GM23338 (cell line): ENCODE results near the gene SH3PXD2B. TPM values are rescaled to one million over a fixed set of nuclear protein-coding genes. Genes with fewer than 3 reads are reported as not detected.

Experiments
- ATAC-seq: fragments of 200-7000 bp; cut with Tn5 transposase; 3 replicates; pipeline ENCODE4 v1.9.1; 2020
- DNase-seq: peaks from one replicate; pipeline ENCODE4 v3.0.0-alpha.2; 2015; ENCODE audit warnings: low spot score
- H2AFZ ChIP-seq: fragments of 200-600 bp; sonication (generic); 2 replicates; pipeline ENCODE4 v1.8.0; 2016; ENCODE audit warnings: antibody characterized with exemption, mild to moderate bottlenecking, moderate library complexity
- H3F3A ChIP-seq: fragments of 200-600 bp; sonication (generic); replicated peaks from 2 replicates; pipeline ENCODE4 v1.8.0; 2017; ENCODE audit warnings: antibody characterized with exemption, mixed run types, low read depth
- H3K27ac ChIP-seq: fragments of 200-600 bp; sonication (generic); 2 replicates; pipeline ENCODE4 v1.6.1; 2016; ENCODE audit warnings: low read depth
- H3K27me3 ChIP-seq: fragments of 200-600 bp; sonication (generic); 2 replicates; pipeline ENCODE4 v1.8.0; 2016; ENCODE audit warnings: mild to moderate bottlenecking, mixed run types, moderate library complexity; ENCODE audit not compliant: insufficient read depth
- H3K36me3 ChIP-seq: fragments of 200-600 bp; sonication (generic); 2 replicates; pipeline ENCODE4 v1.8.0; 2016; ENCODE audit warnings: mild to moderate bottlenecking; ENCODE audit not compliant: insufficient read depth
- H3K4me1 ChIP-seq: fragments of 200-600 bp; sonication (generic); 2 replicates; pipeline ENCODE4 v1.8.0; 2016; ENCODE audit warnings: mild to moderate bottlenecking, moderate library complexity; ENCODE audit not compliant: insufficient read depth
- H3K4me2 ChIP-seq: fragments of 200-600 bp; sonication (generic); 2 replicates; pipeline ENCODE4 v1.7.1; 2017; ENCODE audit warnings: mixed run types
- H3K4me3 ChIP-seq: fragments of 200-600 bp; sonication (generic); 2 replicates; pipeline ENCODE4 v1.6.1; 2016; ENCODE audit warnings: mixed run types
- H3K79me2 ChIP-seq: fragments of 200-600 bp; sonication (generic); replicated peaks from 2 replicates; pipeline ENCODE4 v1.8.0; 2017; ENCODE audit warnings: mild to moderate bottlenecking; ENCODE audit not compliant: insufficient read depth
- H3K9me2 ChIP-seq: fragments of 200-600 bp; sonication (generic); 2 replicates; pipeline ENCODE4 v1.8.0; 2017; ENCODE audit not compliant: insufficient read depth
- H4K20me1 ChIP-seq: fragments of 200-600 bp; sonication (generic); replicated peaks from 2 replicates; pipeline ENCODE4 v1.8.0; 2017; ENCODE audit warnings: mild to moderate bottlenecking; ENCODE audit not compliant: insufficient read depth
- H3K27ac Mint-ChIP-seq: 2 replicates; pipeline ENCODE4 v1.8.0; 2020; ENCODE audit warnings: inconsistent platforms, mild to moderate bottlenecking, moderate library complexity, mixed read lengths
- H3K27me3 Mint-ChIP-seq: 3 replicates; pipeline ENCODE4 v1.8.0; 2022; ENCODE audit warnings: low read depth, mild to moderate bottlenecking, moderate library complexity, mixed read lengths, inconsistent platforms; ENCODE audit not compliant: insufficient read depth, poor library complexity
- H3K36me3 Mint-ChIP-seq: 3 replicates; pipeline ENCODE4 v1.8.0; 2021; ENCODE audit warnings: low read depth, mild to moderate bottlenecking, inconsistent platforms, moderate library complexity, mixed read lengths
- H3K4me1 Mint-ChIP-seq: 3 replicates; pipeline ENCODE4 v1.8.0; 2020; ENCODE audit warnings: mild to moderate bottlenecking, inconsistent platforms, mixed read lengths
- H3K4me3 Mint-ChIP-seq: 3 replicates; pipeline ENCODE4 v1.8.0; 2021; ENCODE audit warnings: moderate library complexity, mild to moderate bottlenecking, inconsistent platforms, mixed read lengths
- H3K9me3 Mint-ChIP-seq: 3 replicates; pipeline ENCODE4 v1.8.0; 2020; ENCODE audit warnings: moderate library complexity, mild to moderate bottlenecking, inconsistent platforms, mixed read lengths
- CREB1 ChIP-seq: fragments of 250-450 bp; sonication (Bioruptor Pico); IDR thresholded peaks from 2 replicates; pipeline ENCODE4 v1.5.0; 2020; ENCODE audit warnings: low read depth, mild to moderate bottlenecking, moderate library complexity
- EZH2 ChIP-seq: fragments of 200-600 bp; sonication (generic); IDR thresholded peaks from one replicate; pipeline ENCODE4 v1.8.0; 2017; ENCODE audit warnings: antibody characterized with exemption, mild to moderate bottlenecking, low read depth; ENCODE audit not compliant: unreplicated experiment
- EZH2phosphoT487 ChIP-seq: fragments of 200-600 bp; sonication (generic); IDR thresholded peaks from one replicate; pipeline ENCODE4 v1.8.1; 2018; ENCODE audit warnings: antibody characterized with exemption; ENCODE audit not compliant: unreplicated experiment
- JUNB ChIP-seq: IDR thresholded peaks from one replicate; pipeline ENCODE4 v1.6.1; 2016; ENCODE audit warnings: antibody characterized with exemption; ENCODE audit not compliant: unreplicated experiment
- NANOG ChIP-seq: IDR thresholded peaks from 2 replicates; pipeline ENCODE4 v1.6.1; 2016; ENCODE audit warnings: antibody characterized with exemption, borderline replicate concordance
- POLR2AphosphoS5 ChIP-seq: IDR thresholded peaks from 2 replicates; pipeline ENCODE4 v1.6.1; 2016; ENCODE audit warnings: antibody characterized with exemption, low read depth
- STAT1 ChIP-seq: IDR thresholded peaks from one replicate; pipeline ENCODE4 v1.6.1; 2016; ENCODE audit warnings: antibody characterized with exemption; ENCODE audit not compliant: unreplicated experiment
- ZNF114 ChIP-seq: fragments of 250-450 bp; sonication (Bioruptor Pico); IDR thresholded peaks from 2 replicates; pipeline ENCODE4 v1.5.0; 2020; ENCODE audit warnings: mild to moderate bottlenecking, moderate library complexity
- ZNF331 ChIP-seq: fragments of 250-450 bp; sonication (Bioruptor Pico); IDR thresholded peaks from 2 replicates; pipeline ENCODE4 v1.5.0; 2020; ENCODE audit warnings: low read depth, mild to moderate bottlenecking, moderate library complexity
- polyA plus RNA-seq: library from polyadenylated mRNA; unstranded; fragments of >200 nt; fragmentation: Nextera tagmentation; extraction: Ambion mirVana; gene quantifications from 2 replicates; pipeline ENCODE4 v1.2.1, GENCODE V29; 2016
- total RNA-seq: library from RNA; depleted of rRNA; stranded (reverse); fragments of >200 nt; shearing (Covaris generic); gene quantifications from 2 replicates; pipeline ENCODE4 v1.2.3, GENCODE V29; 2014
- TF ChIP-seq, protein P1 (sequence below): fragments of 250-450 bp; sonication (Bioruptor Pico); IDR thresholded peaks from 2 replicates; pipeline ENCODE4 v1.5.0; 2020; ENCODE audit warnings: mild to moderate bottlenecking, moderate library complexity
- TF ChIP-seq, protein P2 (sequence below): IDR thresholded peaks from 2 replicates; pipeline ENCODE4 v1.6.1; 2016; ENCODE audit warnings: antibody characterized with exemption
- TF ChIP-seq, protein P3 (sequence below): IDR thresholded peaks from one replicate; pipeline ENCODE4 v1.6.1; 2018; ENCODE audit warnings: antibody characterized with exemption; ENCODE audit not compliant: unreplicated experiment
- TF ChIP-seq, protein P4 (sequence below), 2 experiments: fragments of 200-600 bp in 1 of 2; sonication (generic) in 1 of 2; conservative IDR thresholded peaks; 2 replicates each; pipeline versions ENCODE4 v1.5.1 to v1.6.1; 2016 to 2017; ENCODE audit warnings: antibody characterized with exemption in 2 of 2, low read depth in 2 of 2, mild to moderate bottlenecking in 2 of 2, moderate library complexity in 1 of 2

SH3PXD2B gene
- total and polyA plus RNA-seq, 2 experiments from 2014 or later = 40.2 to 52.5 TPM

DNA sequence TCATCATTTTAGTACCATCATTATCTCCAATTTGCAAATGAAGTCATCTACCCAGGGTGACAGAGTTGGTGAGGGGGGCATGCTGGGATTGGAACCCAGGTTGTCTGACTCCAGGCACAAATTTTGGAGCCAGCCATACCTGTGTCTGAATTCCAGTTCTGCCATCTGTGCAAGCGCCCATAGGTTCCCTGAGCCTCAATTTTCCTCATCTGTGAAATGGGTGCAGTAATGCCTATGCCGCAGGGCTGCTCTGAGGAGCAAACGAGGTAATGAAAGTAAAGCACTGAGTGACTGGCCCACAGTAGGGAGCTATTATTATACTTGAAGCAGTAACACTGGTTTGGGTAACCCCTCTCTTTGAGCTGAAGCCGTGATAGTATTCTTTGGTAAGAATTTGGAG is 49.6 kb downstream of the SH3PXD2B start:
- Mint-ChIP-seq H3K27ac (no peak overlapping the region), H3K36me3 (peaks cover 47% of the 10 kb centered on the region), H3K9me3 (no peaks in the 10 kb centered on the region; the same call in 2 of the 3 replicates), H3K4me3 (no peak overlapping the region), H3K27me3 (peaks cover 3% of the 10 kb centered on the region), H3K4me1 (peaks cover 39% of the 10 kb centered on the region)
- no peaks in the 10 kb centered on the region for H3K9me2 ChIP-seq
- H3F3A ChIP-seq = peaks cover 4% of the 10 kb centered on the region; the same call in 1 of the 2 replicates
- TF ChIP-seq, protein P1, sequence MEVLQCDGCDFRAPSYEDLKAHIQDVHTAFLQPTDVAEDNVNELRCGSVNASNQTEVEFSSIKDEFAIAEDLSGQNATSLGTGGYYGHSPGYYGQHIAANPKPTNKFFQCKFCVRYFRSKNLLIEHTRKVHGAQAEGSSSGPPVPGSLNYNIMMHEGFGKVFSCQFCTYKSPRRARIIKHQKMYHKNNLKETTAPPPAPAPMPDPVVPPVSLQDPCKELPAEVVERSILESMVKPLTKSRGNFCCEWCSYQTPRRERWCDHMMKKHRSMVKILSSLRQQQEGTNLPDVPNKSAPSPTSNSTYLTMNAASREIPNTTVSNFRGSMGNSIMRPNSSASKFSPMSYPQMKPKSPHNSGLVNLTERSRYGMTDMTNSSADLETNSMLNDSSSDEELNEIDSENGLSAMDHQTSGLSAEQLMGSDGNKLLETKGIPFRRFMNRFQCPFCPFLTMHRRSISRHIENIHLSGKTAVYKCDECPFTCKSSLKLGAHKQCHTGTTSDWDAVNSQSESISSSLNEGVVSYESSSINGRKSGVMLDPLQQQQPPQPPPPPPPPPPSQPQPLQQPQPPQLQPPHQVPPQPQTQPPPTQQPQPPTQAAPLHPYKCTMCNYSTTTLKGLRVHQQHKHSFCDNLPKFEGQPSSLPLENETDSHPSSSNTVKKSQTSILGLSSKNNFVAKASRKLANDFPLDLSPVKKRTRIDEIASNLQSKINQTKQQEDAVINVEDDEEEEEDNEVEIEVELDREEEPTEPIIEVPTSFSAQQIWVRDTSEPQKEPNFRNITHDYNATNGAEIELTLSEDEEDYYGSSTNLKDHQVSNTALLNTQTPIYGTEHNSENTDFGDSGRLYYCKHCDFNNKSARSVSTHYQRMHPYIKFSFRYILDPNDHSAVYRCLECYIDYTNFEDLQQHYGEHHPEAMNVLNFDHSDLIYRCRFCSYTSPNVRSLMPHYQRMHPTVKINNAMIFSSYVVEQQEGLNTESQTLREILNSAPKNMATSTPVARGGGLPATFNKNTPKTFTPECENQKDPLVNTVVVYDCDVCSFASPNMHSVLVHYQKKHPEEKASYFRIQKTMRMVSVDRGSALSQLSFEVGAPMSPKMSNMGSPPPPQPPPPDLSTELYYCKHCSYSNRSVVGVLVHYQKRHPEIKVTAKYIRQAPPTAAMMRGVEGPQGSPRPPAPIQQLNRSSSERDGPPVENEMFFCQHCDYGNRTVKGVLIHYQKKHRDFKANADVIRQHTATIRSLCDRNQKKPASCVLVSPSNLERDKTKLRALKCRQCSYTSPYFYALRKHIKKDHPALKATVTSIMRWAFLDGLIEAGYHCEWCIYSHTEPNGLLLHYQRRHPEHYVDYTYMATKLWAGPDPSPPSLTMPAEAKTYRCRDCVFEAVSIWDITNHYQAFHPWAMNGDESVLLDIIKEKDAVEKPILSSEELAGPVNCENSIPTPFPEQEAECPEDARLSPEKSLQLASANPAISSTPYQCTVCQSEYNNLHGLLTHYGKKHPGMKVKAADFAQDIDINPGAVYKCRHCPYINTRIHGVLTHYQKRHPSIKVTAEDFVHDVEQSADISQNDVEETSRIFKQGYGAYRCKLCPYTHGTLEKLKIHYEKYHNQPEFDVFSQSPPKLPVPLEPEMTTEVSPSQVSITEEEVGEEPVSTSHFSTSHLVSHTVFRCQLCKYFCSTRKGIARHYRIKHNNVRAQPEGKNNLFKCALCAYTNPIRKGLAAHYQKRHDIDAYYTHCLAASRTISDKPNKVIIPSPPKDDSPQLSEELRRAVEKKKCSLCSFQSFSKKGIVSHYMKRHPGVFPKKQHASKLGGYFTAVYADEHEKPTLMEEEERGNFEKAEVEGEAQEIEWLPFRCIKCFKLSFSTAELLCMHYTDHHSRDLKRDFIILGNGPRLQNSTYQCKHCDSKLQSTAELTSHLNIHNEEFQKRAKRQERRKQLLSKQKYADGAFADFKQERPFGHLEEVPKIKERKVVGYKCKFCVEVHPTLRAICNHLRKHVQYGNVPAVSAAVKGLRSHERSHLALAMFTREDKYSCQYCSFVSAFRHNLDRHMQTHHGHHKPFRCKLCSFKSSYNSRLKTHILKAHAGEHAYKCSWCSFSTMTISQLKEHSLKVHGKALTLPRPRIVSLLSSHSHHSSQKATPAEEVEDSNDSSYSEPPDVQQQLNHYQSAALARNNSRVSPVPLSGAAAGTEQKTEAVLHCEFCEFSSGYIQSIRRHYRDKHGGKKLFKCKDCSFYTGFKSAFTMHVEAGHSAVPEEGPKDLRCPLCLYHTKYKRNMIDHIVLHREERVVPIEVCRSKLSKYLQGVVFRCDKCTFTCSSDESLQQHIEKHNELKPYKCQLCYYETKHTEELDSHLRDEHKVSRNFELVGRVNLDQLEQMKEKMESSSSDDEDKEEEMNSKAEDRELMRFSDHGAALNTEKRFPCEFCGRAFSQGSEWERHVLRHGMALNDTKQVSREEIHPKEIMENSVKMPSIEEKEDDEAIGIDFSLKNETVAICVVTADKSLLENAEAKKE (CRISPR knock-in tag) = no peak
- TF ChIP-seq, protein P2, sequence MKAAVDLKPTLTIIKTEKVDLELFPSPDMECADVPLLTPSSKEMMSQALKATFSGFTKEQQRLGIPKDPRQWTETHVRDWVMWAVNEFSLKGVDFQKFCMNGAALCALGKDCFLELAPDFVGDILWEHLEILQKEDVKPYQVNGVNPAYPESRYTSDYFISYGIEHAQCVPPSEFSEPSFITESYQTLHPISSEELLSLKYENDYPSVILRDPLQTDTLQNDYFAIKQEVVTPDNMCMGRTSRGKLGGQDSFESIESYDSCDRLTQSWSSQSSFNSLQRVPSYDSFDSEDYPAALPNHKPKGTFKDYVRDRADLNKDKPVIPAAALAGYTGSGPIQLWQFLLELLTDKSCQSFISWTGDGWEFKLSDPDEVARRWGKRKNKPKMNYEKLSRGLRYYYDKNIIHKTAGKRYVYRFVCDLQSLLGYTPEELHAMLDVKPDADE = no peak
- TF ChIP-seq NANOG = no peak
- no peak for TF ChIP-seq ZNF331 (CRISPR knock-in tag)
- TF ChIP-seq POLR2AphosphoS5 = no peak
- TF ChIP-seq JUNB = no peak
- no peak for TF ChIP-seq EZH2
- no peak for TF ChIP-seq EZH2phosphoT487
- no peak for TF ChIP-seq STAT1
- no peak for TF ChIP-seq CREB1 (CRISPR knock-in tag)
- TF ChIP-seq, protein P3, sequence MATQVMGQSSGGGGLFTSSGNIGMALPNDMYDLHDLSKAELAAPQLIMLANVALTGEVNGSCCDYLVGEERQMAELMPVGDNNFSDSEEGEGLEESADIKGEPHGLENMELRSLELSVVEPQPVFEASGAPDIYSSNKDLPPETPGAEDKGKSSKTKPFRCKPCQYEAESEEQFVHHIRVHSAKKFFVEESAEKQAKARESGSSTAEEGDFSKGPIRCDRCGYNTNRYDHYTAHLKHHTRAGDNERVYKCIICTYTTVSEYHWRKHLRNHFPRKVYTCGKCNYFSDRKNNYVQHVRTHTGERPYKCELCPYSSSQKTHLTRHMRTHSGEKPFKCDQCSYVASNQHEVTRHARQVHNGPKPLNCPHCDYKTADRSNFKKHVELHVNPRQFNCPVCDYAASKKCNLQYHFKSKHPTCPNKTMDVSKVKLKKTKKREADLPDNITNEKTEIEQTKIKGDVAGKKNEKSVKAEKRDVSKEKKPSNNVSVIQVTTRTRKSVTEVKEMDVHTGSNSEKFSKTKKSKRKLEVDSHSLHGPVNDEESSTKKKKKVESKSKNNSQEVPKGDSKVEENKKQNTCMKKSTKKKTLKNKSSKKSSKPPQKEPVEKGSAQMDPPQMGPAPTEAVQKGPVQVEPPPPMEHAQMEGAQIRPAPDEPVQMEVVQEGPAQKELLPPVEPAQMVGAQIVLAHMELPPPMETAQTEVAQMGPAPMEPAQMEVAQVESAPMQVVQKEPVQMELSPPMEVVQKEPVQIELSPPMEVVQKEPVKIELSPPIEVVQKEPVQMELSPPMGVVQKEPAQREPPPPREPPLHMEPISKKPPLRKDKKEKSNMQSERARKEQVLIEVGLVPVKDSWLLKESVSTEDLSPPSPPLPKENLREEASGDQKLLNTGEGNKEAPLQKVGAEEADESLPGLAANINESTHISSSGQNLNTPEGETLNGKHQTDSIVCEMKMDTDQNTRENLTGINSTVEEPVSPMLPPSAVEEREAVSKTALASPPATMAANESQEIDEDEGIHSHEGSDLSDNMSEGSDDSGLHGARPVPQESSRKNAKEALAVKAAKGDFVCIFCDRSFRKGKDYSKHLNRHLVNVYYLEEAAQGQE = no peak
- TF ChIP-seq, protein P4, sequence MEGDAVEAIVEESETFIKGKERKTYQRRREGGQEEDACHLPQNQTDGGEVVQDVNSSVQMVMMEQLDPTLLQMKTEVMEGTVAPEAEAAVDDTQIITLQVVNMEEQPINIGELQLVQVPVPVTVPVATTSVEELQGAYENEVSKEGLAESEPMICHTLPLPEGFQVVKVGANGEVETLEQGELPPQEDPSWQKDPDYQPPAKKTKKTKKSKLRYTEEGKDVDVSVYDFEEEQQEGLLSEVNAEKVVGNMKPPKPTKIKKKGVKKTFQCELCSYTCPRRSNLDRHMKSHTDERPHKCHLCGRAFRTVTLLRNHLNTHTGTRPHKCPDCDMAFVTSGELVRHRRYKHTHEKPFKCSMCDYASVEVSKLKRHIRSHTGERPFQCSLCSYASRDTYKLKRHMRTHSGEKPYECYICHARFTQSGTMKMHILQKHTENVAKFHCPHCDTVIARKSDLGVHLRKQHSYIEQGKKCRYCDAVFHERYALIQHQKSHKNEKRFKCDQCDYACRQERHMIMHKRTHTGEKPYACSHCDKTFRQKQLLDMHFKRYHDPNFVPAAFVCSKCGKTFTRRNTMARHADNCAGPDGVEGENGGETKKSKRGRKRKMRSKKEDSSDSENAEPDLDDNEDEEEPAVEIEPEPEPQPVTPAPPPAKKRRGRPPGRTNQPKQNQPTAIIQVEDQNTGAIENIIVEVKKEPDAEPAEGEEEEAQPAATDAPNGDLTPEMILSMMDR (conservative IDR thresholded peaks at IDR 0.05; ENCODE audit: low read depth in 2 of 2) = no peak
- TF ChIP-seq ZNF114 (CRISPR knock-in tag) = no peak
- peaks cover 25% of the 10 kb centered on the region for H3K4me1 ChIP-seq
- H3K27me3 ChIP-seq = no peaks in the 10 kb centered on the region
- H3K27ac ChIP-seq = no peak overlapping the region
- H3K36me3 ChIP-seq = peaks cover 4% of the 10 kb centered on the region
- DNase-seq (no peak), ATAC-seq (no peak)
- no peak overlapping the region for H3K4me3 ChIP-seq
- H4K20me1 ChIP-seq = 0 out of 2 replicates have a peak, but pooled peaks cover 7% of the 10 kb centered on the region
- no peaks in the 10 kb centered on the region; the same call in 1 of the 2 replicates for H3K79me2 ChIP-seq
- no peak overlapping the region for H2AFZ ChIP-seq
- H3K4me2 ChIP-seq = no peak overlapping the region
